Fibroblast of villous mesenchyme (primary cell): ENCODE data around the gene F8. TPM values are rescaled to one million over a fixed set of nuclear protein-coding genes. Genes with fewer than 3 reads are reported as not detected.

ENCODE experiments used
- DNase-seq: peaks from one replicate; pipeline ENCODE4 v3.0.0-alpha.2; 2010; ENCODE audit warnings: low read depth
- H3K4me3 ChIP-seq: 2 replicates; pipeline ENCODE4 v1.5.1; 2011; ENCODE audit warnings: low read depth, mild to moderate bottlenecking, low read length
- CTCF ChIP-seq: IDR thresholded peaks from 2 replicates; pipeline ENCODE4 v1.5.1; 2012; ENCODE audit warnings: low read depth, mild to moderate bottlenecking, low read length; ENCODE audit not compliant: insufficient read depth
- total RNA-seq: library from RNA; depleted of rRNA; stranded (reverse); fragments of >200 nt; gene quantifications from 2 replicates; pipeline ENCODE4 v1.2.3, GENCODE V29; 2012

F8 gene
- total RNA-seq, 1 donor: 2.2 TPM

- H3K4me3 ChIP-seq: no peak overlapping the region
- no peak for TF ChIP-seq CTCF
- no peak for DNase-seq
These were observed 21.7 kb downstream of the F8 start for GRCh38 chrX:155000841-155001240.

GRCh38 chrX:154998204-154998880 lies 24.2 kb downstream of the F8 start:
- H3K4me3 ChIP-seq: no peak overlapping the region
- no peak for DNase-seq
- TF ChIP-seq CTCF: no peak

- H3K4me3 ChIP-seq: no peak overlapping the region
- no peak for DNase-seq
- no peak for TF ChIP-seq CTCF
These were observed 31.0 kb downstream of the F8 start for GRCh38 chrX:154991476-154991875.

- no peak for TF ChIP-seq CTCF
- no peak overlapping the region for H3K4me3 ChIP-seq
- DNase-seq: no peak
These were observed 31.5 kb downstream of the F8 start for GRCh38 chrX:154991039-154991438.

- TF ChIP-seq CTCF: no peak
- no peak overlapping the region for H3K4me3 ChIP-seq
- no peak for DNase-seq
These were observed 32.0 kb downstream of the F8 start for GRCh38 chrX:154990496-154990895.

GRCh38 chrX:154988719-154989118 lies 33.8 kb downstream of the F8 start:
- no peak for TF ChIP-seq CTCF

GRCh38 chrX:154987940-154988339 lies 34.6 kb downstream of the F8 start:
- DNase-seq: no peak
- no peak overlapping the region for H3K4me3 ChIP-seq
- no peak for TF ChIP-seq CTCF

More at GRCh38 chrX:154988719-154989118, 33.8 kb downstream of the F8 start:
- no peak for DNase-seq
- H3K4me3 ChIP-seq: no peak overlapping the region
